KOPT-K1 (cell line): ENCODE measurements around the gene SORL1-AS1.

Experiments
- H3K27ac ChIP-seq: fragments of 200-600 bp; sonication (generic); 2 replicates; pipeline ENCODE4 v1.5.1; 2016; ENCODE audit warnings: antibody characterized with exemption, mild to moderate bottlenecking, low read depth, low read length; ENCODE audit not compliant: poor library complexity, severe bottlenecking
- H3K36me3 ChIP-seq: fragments of 200-600 bp; sonication (generic); 2 replicates; pipeline ENCODE4 v1.5.1; 2017; ENCODE audit warnings: antibody characterized with exemption, mild to moderate bottlenecking, low read length, moderate library complexity; ENCODE audit not compliant: insufficient read depth
- H3K9me3 ChIP-seq: fragments of 200-600 bp; sonication (generic); 2 replicates; pipeline ENCODE4 v1.5.1; 2017; ENCODE audit warnings: antibody characterized with exemption, low read length, mild to moderate bottlenecking; ENCODE audit not compliant: insufficient read depth, poor library complexity, severe bottlenecking

SORL1-AS1 gene

GRCh38 chr11:121435132-121435531, 17.6 kb downstream of the SORL1-AS1 start:
- no peak overlapping the region for H3K27ac ChIP-seq
- no peaks in the 10 kb centered on the region for H3K36me3 ChIP-seq
- no peaks in the 10 kb centered on the region for H3K9me3 ChIP-seq

GRCh38 chr11:121431820-121432526, 20.8 kb downstream of the SORL1-AS1 start:
- Histone ChIP-seq H3K36me3 (no peaks in the 10 kb centered on the region), H3K27ac (no peak overlapping the region), H3K9me3 (no peaks in the 10 kb centered on the region)

GRCh38 chr11:121429556-121429955, 23.2 kb downstream of the SORL1-AS1 start:
- peaks cover 3% of the 10 kb centered on the region for H3K9me3 ChIP-seq
- H3K36me3 ChIP-seq: no peaks in the 10 kb centered on the region
- no peak overlapping the region for H3K27ac ChIP-seq

DNA sequence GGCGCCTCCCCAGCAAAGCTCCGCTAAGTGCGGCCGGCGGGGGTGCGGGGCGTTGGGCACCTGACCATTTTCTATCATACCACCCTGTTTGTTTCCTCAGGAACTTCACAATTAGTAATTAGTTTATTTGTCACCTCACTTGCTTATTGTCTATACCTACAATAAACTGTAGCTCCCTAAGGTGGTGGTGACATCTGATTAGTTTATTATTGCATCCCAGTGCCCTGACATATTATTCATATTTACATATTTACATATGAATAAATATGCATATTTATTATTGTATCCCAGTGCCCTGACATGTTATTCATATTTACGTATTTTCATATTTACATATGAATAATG, 25.4 kb downstream of the SORL1-AS1 start:
- H3K36me3 ChIP-seq: no peaks in the 10 kb centered on the region
- H3K27ac ChIP-seq: no peak overlapping the region
- H3K9me3 ChIP-seq: peaks cover 3% of the 10 kb centered on the region

DNA sequence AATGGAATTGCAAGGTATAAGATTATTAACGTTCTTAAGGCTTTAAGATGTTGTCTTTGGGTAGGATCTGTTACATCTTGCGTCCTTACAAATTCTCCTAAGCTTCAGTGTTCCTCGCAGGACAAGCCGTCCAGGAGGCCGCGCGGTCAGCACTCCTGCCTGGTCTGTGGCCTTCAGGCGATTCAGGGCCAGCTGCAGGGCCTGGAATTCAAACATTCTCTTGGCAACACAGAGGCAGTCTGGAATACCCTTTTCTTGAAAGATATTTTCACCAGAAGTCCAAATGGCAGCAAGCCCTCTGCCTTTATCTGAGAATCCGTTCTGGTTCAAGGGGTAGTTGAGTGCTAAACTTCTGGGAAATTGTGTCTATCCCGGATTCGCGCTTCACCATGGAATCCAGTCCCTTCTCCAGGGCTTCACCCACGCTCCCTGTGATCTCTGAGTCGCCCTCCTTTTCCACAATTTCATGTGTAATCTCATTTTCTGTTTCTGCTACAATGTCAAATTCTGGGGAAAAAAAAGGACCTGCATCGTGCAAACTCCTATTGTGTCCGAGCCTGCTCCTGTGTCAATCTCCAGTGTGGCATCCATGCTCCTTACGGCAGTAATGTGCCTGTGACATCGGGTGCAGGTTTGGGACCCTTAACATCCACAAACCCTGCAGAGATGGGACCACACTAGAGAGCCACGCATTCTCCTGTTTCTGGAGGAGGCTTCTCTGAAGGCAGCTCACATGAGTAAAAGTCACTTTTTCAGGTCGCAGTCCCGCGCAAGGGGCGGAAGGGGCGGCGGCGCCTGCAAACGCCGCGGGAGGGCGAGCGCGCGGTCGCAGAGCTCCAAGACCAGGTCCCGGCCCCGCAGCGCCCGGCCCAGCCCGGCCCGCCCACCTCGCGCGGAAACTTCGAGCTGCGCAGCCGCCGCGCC, 26.0 kb downstream of the SORL1-AS1 start:
- Histone ChIP-seq H3K27ac (no peak overlapping the region), H3K36me3 (no peaks in the 10 kb centered on the region), H3K9me3 (peaks cover 3% of the 10 kb centered on the region)

- Histone ChIP-seq H3K36me3 (no peaks in the 10 kb centered on the region), H3K27ac (no peak overlapping the region)
Measured at GRCh38 chr11:121425828-121426227, 26.9 kb downstream of the SORL1-AS1 start.

DNA sequence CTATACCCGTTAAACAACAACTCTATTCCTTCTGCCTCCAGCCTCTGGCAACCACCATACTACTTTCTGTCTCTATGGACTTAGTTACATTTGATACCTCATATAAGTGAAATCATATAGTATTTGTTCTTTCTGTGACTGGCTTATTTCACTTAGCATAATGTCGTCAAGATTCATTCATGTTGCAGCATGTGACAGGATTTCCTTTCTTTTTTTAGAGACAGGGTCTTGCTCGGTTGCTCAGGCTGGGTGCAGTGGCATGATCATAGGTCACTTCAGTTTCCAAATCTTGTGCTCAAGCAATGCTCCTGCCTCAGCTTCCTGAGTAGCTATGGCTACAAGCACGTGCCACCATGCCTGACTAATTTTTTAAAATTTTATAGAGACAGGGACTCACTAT, 30.1 kb downstream of the SORL1-AS1 start:
- no peak overlapping the region for H3K27ac ChIP-seq
- peaks cover 3% of the 10 kb centered on the region for H3K9me3 ChIP-seq
- H3K36me3 ChIP-seq: no peaks in the 10 kb centered on the region

More at GRCh38 chr11:121425828-121426227, 26.9 kb downstream of the SORL1-AS1 start:
- peaks cover 3% of the 10 kb centered on the region for H3K9me3 ChIP-seq

DNA sequence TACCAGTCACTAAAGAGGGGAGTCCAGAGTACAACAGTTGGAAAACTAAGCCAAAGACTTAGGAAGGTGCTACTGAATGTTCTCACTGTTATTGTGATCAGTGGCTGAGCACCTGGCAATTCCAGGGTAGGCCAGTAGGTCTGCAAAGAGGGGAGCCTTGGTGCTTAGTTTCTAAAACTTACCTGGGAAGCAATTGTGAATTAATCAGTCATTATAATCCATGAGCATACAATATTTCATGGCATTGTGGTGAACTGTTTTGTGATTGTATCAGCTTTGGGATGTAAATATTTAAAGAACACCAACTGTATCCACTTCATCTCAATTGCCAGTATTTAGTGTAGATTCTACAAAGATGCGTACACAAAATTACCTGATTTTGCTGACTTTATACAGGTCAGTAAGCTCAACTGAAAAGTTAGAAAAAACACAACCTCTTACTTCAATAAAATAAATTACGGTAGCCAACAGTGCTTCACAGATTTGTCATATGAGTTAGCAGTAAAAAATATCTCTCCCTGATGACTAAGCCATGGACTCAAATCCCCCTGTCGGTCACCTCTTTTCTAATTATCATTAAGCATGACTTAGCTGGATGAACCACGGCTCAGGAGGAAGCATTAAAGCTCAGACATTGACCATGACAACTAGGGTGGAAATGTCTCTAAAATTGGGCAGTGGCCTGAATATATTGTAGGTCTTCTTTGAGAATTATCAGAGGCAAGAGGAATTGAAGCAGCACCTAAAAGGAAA, 31.4 kb downstream of the SORL1-AS1 start:
- H3K27ac ChIP-seq: no peak overlapping the region
- H3K36me3 ChIP-seq: no peaks in the 10 kb centered on the region
- peaks cover 3% of the 10 kb centered on the region for H3K9me3 ChIP-seq

GRCh38 chr11:121420398-121420797, 32.4 kb downstream of the SORL1-AS1 start:
- Histone ChIP-seq H3K9me3 (peaks cover 3% of the 10 kb centered on the region), H3K36me3 (no peaks in the 10 kb centered on the region), H3K27ac (no peak overlapping the region)

DNA sequence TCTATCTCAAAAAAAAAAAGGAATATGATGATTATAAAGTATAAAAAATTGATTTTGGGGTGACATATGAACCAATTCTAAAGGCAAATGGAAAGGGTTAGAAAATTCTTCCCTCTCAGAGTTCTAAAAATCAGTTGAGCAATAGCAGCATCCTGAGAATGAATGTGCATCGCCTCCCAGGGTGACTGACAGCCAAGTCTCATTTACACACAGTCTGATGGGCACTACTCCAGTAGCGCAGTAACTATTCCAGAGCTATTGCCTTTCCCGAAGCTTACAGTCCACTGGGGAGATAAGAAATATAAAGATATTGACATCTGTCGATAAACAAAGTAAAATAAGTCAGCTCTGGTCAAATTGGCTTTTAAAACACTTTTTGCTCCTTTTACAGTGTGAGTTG, 32.9 kb downstream of the SORL1-AS1 start:
- no peaks in the 10 kb centered on the region for H3K36me3 ChIP-seq
- no peaks in the 10 kb centered on the region for H3K9me3 ChIP-seq
- no peak overlapping the region for H3K27ac ChIP-seq

DNA sequence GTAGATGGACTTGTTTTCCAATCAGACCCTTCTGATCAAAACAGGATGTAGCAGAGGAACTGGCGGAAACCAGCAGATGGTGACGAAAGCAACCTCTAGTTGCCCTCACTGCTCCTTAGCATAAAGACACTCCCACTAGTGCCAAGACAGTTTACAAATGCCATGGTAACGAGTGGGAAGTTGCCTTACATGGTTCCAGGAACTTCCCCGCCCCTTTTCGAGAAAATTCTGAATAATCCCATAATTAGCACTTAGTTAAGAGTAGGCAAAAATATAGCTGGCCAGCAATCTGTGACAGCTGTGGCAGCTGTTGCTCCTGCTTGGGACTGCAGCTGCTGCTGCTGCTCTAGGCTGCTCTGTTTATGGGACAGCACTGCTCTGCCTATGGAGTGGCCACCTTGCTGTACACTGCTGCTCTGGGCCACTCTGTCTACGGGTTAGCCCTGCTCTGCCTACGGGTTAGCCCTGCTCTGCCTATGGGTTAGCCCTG, 34.1 kb downstream of the SORL1-AS1 start:
- Histone ChIP-seq H3K27ac (peak overlapping the region; percentile 28), H3K9me3 (no peaks in the 10 kb centered on the region), H3K36me3 (no peaks in the 10 kb centered on the region)

DNA sequence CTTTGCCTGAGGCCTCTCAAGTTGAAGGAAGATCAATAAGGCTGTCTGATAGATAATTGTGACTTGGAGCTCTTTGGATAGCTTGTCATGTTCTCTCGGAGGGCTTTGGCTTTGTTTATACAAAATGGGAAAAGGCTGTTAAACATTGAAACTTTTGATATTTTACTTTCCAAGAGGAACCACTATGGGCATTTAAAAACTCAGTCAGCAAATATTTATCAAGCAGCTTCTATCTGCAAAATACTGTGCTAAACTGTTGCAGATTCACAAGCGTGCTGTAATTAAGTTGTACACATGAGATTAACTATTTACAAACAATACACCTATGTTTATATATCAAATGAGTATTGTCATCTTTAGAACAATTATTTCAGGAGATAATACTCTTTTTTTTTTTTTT, 35.2 kb downstream of the SORL1-AS1 start:
- H3K27ac ChIP-seq: peak overlapping the region; percentile 52
- no peaks in the 10 kb centered on the region for H3K36me3 ChIP-seq
- H3K9me3 ChIP-seq: no peaks in the 10 kb centered on the region

DNA sequence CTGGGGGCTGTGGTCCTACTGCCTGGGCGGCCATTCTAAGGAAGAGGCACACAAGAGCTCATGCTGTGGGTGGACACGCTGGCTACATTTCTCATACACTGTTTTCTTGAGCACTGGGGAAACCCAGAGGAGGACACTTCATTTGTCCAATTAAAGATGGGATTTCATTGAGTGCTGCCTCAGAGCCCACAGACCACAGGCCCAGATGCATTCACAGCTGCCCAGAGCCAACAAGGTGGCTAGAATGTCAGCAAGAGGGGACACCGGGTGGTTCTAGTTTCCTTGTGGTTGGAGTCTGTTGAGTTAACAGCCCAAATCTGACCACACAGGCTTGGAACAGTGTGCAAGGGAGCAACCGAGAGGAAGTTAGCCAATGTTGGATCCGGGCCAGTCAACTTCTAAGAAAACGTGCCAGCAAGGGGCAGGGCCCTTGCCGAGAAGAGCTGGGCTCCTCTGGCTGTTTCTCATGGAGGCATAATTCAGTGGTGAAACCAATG, 35.7 kb downstream of the SORL1-AS1 start:
- Histone ChIP-seq H3K36me3 (no peaks in the 10 kb centered on the region), H3K9me3 (no peaks in the 10 kb centered on the region), H3K27ac (peak overlapping the region; percentile 52)

DNA sequence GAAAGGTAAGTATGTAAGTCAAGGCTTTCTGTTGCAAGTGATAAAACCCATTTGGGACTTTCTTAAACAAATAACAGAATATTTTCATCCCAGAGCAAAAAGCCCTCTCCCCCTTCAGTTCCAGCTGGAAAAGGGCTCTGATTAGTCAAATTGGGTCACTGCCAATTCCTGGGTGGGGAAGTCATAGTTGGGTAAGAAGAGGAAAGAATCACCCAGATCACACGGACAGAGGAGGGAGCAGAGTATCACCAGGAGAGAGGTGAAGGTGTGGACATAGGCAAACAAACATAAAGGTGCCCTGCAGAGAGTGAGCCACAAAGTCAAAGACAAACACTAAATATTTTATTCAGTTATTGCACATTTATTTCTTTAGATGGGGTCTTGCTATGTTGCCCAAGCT, 36.9 kb downstream of the SORL1-AS1 start:
- Histone ChIP-seq H3K36me3 (no peaks in the 10 kb centered on the region), H3K27ac (no peak overlapping the region), H3K9me3 (no peaks in the 10 kb centered on the region)
